Stimulated activated CD4-positive, alpha-beta T cell treated with anti-CD3 and anti-CD28 coated beads, Interleukin-2, amount 100 ng/mL, for 24 hours (primary cell): ENCODE data around the gene ZNHIT1.

Experiments used
- DNase-seq, 2 donors: peaks; one replicate each; pipeline ENCODE4 v3.0.0-alpha.2; 2020

The ZNHIT1 gene

DNA sequence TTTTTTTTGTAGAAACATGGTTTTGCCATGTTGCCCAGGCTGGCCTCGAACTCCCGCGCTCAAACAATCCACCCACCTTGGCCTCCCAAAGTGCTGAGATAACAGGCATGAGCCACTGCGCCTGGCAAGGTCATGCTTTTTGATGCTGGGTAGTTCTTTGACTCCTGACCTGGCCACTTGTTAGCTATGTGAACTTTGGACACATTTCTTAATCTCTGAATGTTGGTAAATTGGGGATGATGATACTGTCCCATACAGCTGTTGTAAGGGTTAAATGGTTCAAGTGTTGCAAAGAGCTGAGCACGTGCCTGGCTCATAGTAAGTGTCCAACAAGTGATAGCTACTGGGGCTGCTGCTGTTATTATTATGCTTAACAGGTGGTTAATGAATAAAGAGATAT lies 2.3 kb downstream of the ZNHIT1 start:
- no peak for DNase-seq

DNA sequence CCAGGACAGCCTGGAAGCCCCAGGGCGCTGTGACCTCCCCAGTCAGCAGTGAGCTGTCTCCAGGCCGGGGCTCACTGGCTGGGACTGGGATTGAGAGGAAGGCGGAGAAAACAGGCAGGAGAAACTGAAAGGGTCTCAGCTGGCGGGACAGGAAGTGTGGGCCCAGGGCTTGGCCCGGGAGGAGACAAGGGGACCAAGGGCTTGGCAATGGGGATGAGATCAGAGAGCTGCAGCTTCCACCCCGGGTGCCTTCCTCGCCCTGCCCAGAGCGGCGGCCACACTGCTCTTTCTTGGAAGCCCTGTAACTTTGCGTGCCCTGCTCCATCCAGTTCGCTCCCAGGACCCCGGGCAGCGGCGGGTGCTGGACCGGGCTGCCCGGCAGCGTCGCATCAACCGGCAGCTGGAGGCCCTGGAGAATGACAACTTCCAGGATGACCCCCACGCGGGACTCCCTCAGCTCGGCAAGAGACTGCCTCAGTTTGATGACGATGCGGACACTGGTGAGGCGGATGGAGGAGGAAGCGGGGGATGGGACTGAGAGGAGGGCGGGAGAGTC lies 4.4 kb downstream of the ZNHIT1 start:
- no peak for DNase-seq

DNA sequence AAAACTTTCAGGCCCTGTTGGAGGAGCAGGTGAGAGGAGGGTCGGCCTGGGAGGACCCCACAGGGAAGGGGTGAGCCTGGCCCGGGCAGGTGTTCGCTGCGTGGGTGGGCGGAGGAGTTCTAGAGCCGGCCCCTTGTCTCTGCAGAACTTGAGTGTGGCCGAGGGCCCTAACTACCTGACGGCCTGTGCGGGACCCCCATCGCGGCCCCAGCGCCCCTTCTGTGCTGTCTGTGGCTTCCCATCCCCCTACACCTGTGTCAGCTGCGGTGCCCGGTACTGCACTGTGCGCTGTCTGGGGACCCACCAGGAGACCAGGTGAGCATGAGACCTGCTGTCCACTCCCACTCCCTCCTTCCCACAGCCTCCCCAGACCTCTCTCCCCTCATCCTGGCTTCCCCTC lies 5.6 kb downstream of the ZNHIT1 start:
- DNase-seq = no peak

DNA sequence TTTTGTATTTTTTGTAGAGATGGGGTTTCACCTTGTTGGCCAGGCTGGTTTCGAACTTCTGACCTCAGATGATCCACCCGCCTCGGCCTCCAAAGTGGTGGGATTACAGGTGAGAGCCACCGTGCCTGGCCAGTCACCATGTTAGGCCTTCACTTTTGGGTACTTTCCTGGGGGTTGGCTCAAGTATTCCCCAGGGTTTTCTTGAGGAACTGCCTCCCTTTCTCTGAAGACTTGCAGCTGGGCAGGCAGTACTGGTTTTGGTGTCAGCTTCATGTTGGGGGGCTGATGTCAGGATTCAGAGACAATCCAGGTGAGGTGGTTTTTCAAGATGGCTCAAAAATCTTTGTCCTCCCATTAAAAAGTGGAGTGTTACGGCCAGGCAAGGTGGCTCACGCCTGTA lies 7.7 kb downstream of the ZNHIT1 start:
- DNase-seq = no peak

DNA sequence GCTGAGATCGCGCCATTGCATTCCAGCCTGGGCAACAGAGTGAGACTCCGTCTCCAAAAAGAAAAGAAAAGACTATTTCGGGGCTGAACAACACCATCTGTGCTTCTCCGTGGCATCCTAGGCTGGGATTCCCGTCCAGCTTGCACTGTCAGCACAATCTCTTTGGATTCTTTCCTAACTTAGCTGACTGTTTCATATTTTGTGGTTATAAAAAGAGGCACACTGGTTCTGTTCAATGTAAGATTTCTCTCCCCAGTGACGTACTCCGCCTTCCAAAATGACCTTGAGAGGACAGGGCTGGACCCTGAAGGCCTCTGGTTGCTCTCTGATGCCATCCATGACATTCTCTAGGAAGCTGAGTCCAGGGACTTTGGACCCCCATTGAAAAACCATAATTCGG lies 8.8 kb downstream of the ZNHIT1 start:
- DNase-seq = no peak

DNA sequence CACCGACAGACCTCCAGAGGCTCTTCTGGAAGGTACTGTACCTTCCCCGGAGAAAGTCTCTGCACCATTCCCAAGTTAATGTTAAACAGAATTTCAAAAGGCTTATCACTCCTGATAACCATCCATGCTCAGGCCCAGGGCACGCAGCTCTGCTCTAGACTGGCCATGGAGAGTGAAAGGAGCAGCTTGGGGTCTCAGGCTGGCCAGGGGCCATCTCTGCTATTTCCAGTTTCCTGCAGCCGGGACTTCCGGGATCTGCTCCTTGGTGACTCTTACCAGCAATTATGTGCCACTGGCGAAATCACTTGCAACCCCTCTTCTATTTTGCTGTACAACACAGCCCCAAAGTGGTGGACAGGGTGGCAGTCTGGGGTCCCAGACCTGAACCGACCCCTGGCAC lies 13.7 kb downstream of the ZNHIT1 start:
- no peak for DNase-seq

DNA sequence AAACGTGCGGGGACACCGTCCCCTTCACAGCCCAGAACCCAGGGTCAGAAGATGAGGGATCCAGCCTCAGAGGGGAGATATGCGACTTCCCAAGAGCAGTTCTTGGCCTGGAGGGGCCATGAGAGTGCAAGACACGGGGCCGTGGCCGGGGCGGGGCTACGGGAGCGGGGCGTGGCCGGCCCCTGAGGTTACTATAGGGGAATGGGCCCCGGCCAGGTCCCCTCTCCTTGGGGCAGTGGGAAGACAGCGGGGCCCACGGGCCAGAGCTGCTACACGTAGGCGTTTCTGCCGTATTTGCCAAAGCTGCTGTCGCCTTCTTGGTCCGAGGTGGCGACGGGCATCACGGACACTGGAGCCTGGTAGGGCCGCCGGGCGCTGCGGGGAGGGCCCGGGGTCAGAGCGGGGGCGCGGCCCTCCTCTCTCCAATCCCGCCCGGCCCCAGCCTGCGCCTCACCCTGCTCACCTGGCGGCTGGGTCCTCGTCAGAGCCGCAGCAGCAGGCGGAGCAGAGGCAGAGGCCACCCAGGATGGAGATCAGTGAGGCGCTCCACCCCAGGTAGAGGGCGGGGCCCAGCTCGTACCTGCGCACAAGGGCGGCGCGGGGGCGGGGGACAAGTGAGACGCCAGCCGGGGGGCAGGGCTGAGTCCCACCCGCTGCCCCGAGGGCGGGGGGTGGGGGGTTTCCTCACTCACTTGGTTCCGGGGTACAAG lies 14.3 kb downstream of the ZNHIT1 start:
- no peak for DNase-seq

DNA sequence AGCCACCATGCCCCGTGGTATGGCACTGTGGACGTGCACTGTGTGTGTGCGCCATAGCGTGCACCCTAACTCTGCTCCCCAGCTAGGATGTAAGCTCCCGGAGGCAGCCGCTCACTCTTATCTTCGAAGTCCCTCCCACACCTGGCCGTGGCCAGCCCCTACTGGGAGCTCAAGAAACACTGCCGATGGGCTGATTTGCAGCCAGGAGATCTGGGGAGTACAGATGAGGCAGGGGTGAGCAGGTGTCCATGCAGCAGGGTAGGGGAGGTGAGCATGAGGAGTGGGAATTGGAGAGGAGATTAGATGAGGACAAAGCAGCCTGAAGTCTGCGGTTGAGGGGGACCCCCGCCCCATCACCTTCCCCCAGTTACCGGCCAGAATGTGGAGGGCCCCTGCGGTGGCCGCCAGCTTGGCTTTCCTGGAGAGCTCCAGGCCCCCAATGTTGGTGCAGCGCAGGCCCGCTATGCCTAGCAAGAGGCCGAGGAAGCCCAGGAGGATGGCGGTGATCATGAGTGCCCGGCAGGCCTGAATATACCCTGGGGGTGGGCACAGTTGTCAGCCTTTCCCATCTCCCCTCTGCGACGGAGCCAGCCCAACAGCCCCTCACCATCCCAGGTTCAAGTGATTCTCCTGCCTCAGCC lies 16.1 kb downstream of the ZNHIT1 start:
- DNase-seq = no peak

DNA sequence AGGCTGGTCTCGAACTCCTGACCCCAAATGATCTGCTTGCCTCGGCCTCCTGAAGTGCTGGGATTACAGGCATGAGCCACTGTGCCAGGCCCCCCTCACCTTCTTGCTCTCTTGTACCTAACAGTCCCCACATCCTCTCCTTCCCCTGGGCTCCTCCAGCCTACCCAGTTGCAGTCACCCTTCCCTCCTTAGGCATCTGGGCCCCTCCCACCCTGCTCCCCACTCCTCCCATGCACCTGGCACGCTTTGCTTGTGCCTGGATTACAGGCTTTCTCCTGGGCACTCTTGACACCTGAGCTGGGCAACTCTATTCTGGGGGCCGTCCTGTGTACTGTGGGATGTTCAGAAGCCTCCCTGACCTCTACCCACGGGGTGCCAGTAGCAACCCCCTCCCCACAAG lies 16.7 kb downstream of the ZNHIT1 start:
- DNase-seq = no peak

DNA sequence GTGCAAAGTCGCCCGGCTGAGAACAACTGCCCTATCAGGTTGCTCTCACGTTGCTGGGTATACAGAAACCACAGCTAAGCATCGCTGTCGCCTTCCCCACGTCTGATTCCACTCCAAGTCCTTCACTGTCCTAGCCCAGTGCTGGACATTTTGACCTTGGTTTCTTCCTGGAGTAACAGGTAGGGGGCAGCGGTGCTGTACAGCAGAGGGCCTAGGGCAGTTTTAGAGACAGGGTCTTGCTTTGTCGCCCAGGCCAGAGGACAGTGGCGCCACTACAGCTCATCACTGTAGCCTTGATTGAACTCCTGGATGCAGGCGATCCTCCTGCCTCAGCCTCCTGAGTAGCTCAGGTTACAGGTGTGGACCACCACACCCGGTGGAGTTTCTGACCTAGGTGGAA lies 17.1 kb downstream of the ZNHIT1 start:
- DNase-seq = no peak

DNA sequence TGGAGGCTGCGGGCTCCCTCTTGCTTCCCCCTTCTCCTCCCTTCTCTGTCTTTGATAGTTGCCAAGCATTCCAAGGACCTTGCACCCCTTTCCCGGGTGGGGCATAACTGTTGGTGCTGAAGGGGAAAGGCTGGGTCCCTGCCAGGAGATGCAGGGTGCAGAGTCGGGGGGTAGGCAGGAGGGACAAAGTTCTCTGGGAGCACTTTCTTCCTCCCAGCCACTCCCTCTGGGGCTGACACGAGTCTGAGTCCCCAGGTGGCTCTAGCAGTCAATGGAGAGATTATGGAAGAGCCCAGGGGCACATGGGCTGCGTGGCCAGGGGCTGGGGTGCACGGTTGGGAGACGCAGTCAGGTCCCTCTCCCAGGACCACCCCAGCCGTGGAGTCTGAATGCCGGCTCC lies 17.6 kb downstream of the ZNHIT1 start:
- DNase-seq = no peak

DNA sequence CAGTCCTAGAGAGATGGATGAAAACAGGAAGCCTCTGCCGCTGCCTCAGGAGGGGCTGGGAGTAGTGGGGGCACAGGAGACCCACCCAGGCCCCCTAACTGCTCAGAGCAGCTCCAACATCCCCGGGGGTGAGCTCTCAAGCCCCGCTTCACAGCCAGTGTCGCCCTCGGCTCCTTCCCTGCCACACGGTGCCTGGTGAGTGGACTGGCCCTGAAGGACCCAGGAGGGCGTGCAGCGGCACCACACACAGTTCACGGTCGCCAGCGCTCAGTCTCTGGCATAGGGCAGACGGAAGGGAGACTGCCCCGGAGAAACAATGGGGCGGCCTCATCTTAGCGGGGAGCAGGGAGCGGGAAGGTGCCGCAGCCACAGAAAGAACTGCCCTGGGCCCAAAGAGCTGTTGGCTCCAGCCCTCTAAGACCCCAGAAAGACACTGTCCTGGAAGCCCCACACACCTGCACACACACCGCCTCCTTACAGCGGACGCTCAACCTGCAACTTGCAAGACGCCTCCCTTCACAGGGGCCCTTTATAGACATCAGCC lies 18.4 kb downstream of the ZNHIT1 start:
- no peak for DNase-seq

DNA sequence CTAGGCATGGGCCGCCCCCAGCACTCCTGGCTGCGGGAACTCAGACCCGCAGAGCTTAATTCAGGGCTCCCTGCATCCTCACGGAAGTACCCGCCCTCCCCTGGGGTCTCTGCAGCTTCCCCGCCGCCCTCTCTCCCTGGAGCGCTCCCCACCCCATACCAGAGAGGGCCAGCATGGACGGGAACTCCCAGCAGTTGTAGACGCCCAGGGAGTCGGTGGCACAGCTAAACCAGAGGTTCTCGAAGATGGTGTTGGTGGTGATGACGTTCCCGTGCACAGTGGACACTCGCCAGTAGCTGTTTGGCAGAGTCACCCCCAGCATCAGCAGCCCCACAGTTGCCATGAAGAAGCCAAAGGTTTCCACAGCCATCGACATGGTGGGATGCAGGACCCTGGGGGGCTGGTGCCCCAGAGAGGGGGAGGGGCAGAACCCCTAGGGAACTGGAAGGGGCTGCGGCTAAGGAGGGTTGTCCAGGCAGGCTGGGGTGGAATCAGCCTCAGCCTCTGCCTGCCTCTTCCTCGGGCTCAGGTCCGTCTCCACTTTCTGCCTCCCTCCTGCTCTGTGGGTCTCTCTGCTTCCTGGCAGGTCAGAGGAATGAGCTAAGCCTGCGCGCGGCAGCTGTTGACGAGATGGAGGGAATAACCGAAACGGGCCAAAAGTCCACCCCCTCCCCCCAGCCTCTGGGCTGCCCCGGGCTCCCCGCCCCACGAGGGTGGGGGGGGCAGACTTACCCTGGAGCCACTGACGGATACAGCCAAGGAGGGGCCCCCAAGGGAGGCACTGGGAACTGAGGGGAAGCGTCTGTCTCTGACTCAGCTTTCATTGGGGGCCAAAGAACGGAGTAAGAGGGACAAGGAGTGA lies 19.5 kb downstream of the ZNHIT1 start, which contains the start of gene CLDN15:
TSS of gene CLDN15 (minus strand) at position 597 of the 862 bp plus-strand sequence. CDS start at position 376, 221 bp downstream.
- no peak for DNase-seq

DNA sequence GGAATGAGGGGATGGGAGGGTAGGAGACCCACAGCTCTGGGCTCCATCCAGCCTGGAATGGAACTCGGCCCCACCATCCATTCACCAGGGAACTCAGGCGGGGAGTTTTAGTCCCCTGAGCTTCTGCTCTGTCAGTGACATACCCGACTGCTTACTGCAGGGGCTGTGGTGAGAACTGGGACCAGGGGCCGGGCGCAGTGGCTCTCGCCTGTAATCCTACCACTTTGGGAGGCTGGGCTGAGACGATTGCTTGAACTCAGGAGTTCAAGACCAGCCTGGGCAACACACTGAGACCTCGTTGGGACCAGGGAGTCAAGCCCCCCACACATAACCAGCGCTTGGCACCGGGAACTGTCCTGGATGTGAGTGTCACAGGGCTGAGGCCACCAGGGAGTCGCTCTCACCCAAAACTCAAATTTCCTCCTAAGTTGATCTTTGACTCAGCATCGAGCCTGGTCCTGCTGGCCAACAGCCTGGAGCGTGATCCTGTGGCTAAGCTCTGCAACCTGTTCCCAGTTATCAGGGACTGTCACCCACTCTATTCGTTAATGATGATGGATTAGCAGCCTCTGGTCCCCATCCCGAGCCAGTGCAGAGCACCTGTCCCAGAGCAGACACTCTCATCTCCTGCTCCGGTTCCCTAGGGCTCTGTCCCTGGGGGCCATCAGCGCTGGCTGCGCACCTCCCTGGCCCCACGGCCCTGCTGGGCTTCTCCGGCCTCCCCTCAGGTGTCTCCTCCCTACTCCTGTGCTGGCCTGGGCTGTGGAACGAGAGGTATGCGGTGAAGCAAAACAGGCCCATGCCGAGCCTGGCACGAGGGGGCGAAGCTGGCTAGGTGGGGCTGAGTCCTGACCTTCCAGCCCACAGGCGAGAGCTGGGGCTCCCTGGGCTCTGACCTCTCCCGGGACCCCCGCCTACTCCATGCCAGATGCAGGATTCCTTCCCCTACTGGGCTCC lies 20.5 kb downstream of the ZNHIT1 start:
- DNase-seq = no peak

DNA sequence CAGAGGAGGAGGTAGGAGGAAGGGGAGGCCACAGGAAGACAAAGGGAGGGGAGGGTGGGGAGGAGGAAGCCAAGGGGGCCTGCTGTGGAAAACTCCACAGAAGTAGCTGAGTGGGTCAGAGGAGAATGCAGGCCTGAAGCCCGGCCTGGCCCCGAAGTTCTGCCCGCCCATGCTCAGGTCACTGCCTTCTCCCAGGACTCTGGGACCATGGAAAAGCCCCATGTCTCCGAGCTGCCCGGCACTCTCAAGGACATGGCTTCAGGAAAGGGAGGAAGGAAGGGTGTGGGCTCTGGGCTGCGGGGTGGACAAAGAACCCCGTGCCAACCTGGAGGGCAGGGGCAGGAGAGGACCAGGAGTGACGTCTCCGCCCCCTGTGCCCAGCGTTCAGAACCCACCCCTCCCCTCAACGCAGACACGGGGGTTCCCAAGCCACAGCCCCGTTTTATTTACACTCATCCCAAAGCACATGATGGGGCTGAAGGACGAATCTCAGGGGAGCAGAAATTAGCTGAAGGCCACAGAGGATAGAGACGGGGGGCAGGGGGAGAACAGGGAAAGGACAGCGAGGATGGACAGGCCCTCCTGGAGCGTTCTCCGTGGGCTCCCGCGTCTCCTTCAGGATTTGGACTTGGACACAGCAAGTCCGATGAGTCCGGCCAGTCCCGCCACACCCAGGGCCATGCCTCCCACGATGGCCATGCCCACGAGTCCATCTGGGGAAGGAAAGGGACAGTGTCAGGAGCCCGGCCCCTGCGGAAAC lies 21.4 kb downstream of the ZNHIT1 start:
- no peak for DNase-seq

DNA sequence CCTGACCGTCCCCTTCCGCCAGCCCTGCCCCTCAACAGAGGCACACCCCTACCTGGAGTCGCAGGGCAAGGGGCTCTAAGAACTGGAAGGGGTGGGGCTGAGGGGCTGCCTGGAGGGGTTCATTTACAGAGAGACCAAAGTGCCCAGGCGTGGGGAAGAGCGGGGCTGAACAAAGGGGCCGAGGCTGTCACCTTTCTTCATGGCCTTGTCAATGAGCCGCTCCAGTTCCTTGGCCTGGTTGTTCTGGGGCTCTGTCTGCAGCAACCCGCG lies 21.9 kb downstream of the ZNHIT1 start:
- DNase-seq = no peak

DNA sequence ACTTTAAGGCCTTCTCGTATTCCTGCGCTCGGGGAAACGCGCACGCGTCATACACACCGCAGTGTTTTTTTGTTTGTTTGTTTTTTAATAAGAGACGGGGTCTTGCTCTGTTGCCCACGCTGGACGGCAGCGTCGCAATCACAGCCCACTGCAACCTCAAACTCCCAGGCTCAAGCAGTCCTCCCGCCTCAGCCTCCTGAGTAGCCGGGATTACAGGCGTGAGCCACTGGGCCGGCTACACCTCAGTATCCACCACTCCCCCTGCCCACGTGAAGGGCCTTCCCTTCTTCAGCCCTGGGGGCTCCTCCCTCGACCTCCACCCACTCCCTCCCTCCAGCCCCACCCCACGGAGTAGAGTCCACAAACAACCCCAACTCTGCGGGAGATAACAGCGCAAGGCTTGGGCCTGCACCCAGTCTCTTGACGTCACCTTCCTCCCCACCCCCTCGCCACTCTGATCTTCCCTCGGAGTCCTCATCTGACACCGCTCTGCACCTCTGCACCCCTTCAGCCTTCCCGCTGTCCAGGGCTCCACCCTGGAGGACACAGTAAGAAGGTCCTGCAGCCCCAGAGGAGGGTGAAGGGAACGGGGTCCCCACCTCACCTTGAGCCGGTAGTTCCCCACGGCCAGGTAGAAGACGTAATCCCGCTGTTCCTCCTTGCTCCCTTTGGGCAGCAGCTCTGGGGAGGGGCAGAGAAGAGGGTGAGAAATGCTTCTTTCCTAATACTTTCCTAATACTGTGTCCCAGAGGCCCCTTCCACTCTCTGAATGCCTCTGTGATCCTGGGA lies 22.5 kb downstream of the ZNHIT1 start:
- no peak for DNase-seq

DNA sequence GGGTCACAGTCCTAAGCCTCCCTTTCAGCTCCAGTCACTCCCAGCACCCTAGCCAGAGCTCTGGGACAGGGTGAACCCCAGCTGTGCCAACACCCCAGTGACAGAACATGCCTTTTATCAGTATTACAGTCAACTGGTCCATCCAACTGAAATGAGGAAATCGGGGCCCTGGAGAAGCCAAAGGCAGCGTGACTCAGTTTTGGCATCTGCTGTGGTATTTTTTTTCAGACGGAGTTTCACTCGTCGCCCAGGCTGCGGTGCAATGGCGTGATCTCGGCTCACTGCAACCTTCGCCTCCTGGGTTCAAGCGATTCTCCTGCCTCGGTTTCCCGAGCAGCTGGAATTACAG lies 23.0 kb downstream of the ZNHIT1 start:
- DNase-seq = no peak

DNA sequence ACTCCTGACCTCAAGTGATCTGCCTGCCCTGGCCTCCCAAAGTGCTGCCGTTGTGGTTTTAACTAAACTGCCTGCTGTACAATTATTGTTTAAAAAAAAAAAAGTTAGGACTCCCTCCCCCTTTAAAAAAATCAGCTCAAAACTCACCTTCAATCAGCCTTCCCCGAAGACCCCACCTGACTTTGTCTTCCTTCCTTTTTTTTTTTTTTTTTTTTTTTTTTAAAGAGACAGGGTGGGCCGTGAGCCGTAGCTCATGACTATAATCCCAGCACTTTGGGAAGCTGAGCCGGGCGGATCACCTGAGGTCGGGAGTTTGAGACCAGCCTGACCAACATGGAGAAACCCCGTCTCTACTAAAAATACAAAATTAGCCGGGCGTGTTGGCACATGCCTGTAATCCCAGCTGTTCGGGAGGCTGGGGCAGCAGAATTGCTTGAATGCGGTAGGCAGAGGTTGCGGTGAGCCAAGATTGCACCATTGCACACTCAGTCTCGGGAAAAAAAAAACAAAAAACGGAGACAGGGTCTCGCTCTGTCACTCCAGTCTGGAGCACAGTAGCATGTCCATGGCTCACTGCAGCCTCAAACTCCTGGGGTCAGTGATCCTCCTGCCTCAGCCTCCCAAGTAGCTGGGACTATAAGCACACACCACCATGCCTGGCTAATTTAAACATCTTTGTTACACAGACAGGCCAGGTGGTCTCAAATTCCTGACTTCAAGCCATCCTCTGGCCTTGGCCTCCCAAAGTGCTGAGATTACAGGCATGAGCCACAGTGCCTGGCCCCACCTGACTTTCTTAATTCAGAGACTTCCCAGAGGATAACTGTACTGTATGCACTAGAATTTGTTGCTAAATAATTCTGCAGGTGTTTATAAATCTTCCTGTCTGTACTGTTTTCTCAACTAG lies 23.7 kb downstream of the ZNHIT1 start:
- DNase-seq = no peak
